Panc1 (cell line): ENCODE measurements around the gene EML5.

Source experiments
- POLR2AphosphoS5 ChIP-seq: IDR thresholded peaks from 2 replicates; pipeline ENCODE4 v1.6.1; 2012; ENCODE audit warnings: mild to moderate bottlenecking, low read depth, low read length, moderate library complexity
- TCF7L2 ChIP-seq: IDR thresholded peaks from 2 replicates; pipeline ENCODE4 v1.6.1; 2011; ENCODE audit warnings: mild to moderate bottlenecking, low read depth, low read length, inconsistent platforms
- TF ChIP-seq, protein P1 (sequence below): fragments of 450-650 bp; IDR thresholded peaks from 2 replicates; pipeline ENCODE4 v1.5.1; 2017; ENCODE audit warnings: mild to moderate bottlenecking
- TF ChIP-seq, protein P2 (sequence below), 2 experiments: IDR thresholded peaks; 2 replicates each; pipeline ENCODE4 v1.6.1; 2011 to 2012; ENCODE audit warnings: low read depth in 2 of 2, control low read depth in 1 of 2, low read length in 1 of 2, mild to moderate bottlenecking in 1 of 2, moderate library complexity in 1 of 2; ENCODE audit not compliant: insufficient read depth in 1 of 2

DNA sequence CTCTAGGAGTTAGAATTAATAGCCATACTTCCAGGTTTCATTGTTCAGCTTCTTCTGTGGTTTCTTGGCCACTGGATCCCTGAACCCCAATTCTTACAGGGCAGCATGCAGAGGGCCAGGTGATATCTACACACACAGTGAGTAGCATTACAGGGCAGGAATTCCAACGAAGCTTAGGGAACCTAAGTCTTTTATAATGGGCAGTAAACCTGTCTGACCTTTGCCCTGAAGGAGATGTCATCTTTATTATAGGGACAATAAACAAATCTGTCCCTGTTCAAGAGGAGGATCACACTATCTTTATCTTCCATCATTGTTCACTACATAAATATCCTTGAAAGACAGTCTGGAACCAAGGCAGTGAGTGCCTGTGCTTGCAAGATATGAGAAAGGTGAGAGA is 11.7 kb upstream of the EML5 start:
- TF ChIP-seq, protein P1, sequence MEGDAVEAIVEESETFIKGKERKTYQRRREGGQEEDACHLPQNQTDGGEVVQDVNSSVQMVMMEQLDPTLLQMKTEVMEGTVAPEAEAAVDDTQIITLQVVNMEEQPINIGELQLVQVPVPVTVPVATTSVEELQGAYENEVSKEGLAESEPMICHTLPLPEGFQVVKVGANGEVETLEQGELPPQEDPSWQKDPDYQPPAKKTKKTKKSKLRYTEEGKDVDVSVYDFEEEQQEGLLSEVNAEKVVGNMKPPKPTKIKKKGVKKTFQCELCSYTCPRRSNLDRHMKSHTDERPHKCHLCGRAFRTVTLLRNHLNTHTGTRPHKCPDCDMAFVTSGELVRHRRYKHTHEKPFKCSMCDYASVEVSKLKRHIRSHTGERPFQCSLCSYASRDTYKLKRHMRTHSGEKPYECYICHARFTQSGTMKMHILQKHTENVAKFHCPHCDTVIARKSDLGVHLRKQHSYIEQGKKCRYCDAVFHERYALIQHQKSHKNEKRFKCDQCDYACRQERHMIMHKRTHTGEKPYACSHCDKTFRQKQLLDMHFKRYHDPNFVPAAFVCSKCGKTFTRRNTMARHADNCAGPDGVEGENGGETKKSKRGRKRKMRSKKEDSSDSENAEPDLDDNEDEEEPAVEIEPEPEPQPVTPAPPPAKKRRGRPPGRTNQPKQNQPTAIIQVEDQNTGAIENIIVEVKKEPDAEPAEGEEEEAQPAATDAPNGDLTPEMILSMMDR: no peak
- TF ChIP-seq POLR2AphosphoS5 (no peak), TCF7L2 (no peak)
- TF ChIP-seq, protein P2, sequence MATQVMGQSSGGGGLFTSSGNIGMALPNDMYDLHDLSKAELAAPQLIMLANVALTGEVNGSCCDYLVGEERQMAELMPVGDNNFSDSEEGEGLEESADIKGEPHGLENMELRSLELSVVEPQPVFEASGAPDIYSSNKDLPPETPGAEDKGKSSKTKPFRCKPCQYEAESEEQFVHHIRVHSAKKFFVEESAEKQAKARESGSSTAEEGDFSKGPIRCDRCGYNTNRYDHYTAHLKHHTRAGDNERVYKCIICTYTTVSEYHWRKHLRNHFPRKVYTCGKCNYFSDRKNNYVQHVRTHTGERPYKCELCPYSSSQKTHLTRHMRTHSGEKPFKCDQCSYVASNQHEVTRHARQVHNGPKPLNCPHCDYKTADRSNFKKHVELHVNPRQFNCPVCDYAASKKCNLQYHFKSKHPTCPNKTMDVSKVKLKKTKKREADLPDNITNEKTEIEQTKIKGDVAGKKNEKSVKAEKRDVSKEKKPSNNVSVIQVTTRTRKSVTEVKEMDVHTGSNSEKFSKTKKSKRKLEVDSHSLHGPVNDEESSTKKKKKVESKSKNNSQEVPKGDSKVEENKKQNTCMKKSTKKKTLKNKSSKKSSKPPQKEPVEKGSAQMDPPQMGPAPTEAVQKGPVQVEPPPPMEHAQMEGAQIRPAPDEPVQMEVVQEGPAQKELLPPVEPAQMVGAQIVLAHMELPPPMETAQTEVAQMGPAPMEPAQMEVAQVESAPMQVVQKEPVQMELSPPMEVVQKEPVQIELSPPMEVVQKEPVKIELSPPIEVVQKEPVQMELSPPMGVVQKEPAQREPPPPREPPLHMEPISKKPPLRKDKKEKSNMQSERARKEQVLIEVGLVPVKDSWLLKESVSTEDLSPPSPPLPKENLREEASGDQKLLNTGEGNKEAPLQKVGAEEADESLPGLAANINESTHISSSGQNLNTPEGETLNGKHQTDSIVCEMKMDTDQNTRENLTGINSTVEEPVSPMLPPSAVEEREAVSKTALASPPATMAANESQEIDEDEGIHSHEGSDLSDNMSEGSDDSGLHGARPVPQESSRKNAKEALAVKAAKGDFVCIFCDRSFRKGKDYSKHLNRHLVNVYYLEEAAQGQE (IDR thresholded peaks at IDR 0.05; ENCODE audit: insufficient read depth in 1 of 2, low read depth in 2 of 2, low read length in 1 of 2): no peak
